HepG2 (cell line): ENCODE data around the gene CD164L2. TPM values are rescaled to one million over a fixed set of nuclear protein-coding genes. Genes with fewer than 3 reads are reported as not detected.

Experiments used
- ELK4 ChIP-seq: sonication (generic); formaldehyde crosslinking; IDR thresholded peaks from 2 replicates; pipeline ENCODE4 v1.9.0; 2021; ENCODE audit warnings: missing genetic modification reagents, borderline replicate concordance
- ETV5 ChIP-seq: IDR thresholded peaks from 2 replicates; pipeline ENCODE4 v1.6.1; 2018; ENCODE audit warnings: missing biosample characterization, missing genetic modification reagents, inconsistent platforms, borderline replicate concordance
- FOXJ3 ChIP-seq: sonication (generic); formaldehyde crosslinking; IDR thresholded peaks from 2 replicates; pipeline ENCODE4 v1.4.0; 2020; ENCODE audit warnings: missing genetic modification reagents, mild to moderate bottlenecking, borderline replicate concordance
- ISX ChIP-seq: sonication (generic); formaldehyde crosslinking; conservative IDR thresholded peaks from 2 replicates; pipeline ENCODE4 v1.5.0; 2020; ENCODE audit warnings: missing genetic modification reagents
- PHF8 ChIP-seq: sonication (generic); formaldehyde crosslinking; IDR thresholded peaks from 2 replicates; pipeline ENCODE4 v1.5.0; 2020; ENCODE audit warnings: missing genetic modification reagents
- RFXAP ChIP-seq: sonication (generic); formaldehyde crosslinking; IDR thresholded peaks from 2 replicates; pipeline ENCODE4 v1.4.0; 2020; ENCODE audit warnings: missing genetic modification reagents, borderline replicate concordance
- SMARCE1 ChIP-seq: fragments of 450-650 bp; IDR thresholded peaks from 2 replicates; pipeline ENCODE4 v1.6.1; 2017; ENCODE audit warnings: borderline replicate concordance
- SMC3 ChIP-seq: IDR thresholded peaks from 2 replicates; pipeline ENCODE4 v1.6.1; 2011; ENCODE audit warnings: low read length, improper control_type of control experiment
- SUZ12 ChIP-seq: fragments of 150-350 bp; IDR thresholded peaks from 2 replicates; pipeline ENCODE4 v1.6.1; 2014; ENCODE audit warnings: low read depth, low read length
- ZFY ChIP-seq: sonication (generic); formaldehyde crosslinking; IDR thresholded peaks from 2 replicates; pipeline ENCODE4 v1.4.0; 2020; ENCODE audit warnings: missing genetic modification reagents
- ZNF143 ChIP-seq: sonication (generic); formaldehyde crosslinking; IDR thresholded peaks from 2 replicates; pipeline ENCODE4 v1.4.0; 2020; ENCODE audit warnings: missing genetic modification reagents
- ZNF274 ChIP-seq: sonication (generic); formaldehyde crosslinking; IDR thresholded peaks from 2 replicates; pipeline ENCODE4 v1.5.1; 2020; ENCODE audit warnings: mild to moderate bottlenecking, missing genetic modification reagents
- ZNF281 ChIP-seq: sonication (generic); formaldehyde crosslinking; IDR thresholded peaks from 2 replicates; pipeline ENCODE4 v1.4.0; 2020; ENCODE audit warnings: missing genetic modification reagents, borderline replicate concordance
- ZNF337 ChIP-seq: sonication (generic); formaldehyde crosslinking; IDR thresholded peaks from 2 replicates; pipeline ENCODE4 v1.5.1; 2020; ENCODE audit warnings: missing genetic modification reagents, low read depth, mild to moderate bottlenecking, borderline replicate concordance
- ZNF580 ChIP-seq: IDR thresholded peaks from 2 replicates; pipeline ENCODE4 v1.6.1; 2016; ENCODE audit warnings: low read depth, borderline replicate concordance
- ZNF703 ChIP-seq: sonication (generic); formaldehyde crosslinking; IDR thresholded peaks from 2 replicates; pipeline ENCODE4 v1.5.1; 2020; ENCODE audit warnings: missing genetic modification reagents, mild to moderate bottlenecking, moderate library complexity, borderline replicate concordance
- ZNF713 ChIP-seq: sonication (generic); formaldehyde crosslinking; IDR thresholded peaks from 2 replicates; pipeline ENCODE4 v1.4.0; 2020; ENCODE audit warnings: mild to moderate bottlenecking, missing genetic modification reagents
- ZNF773 ChIP-seq: sonication (generic); formaldehyde crosslinking; IDR thresholded peaks from 2 replicates; pipeline ENCODE4 v1.4.0; 2020; ENCODE audit warnings: missing genetic modification reagents, borderline replicate concordance
- polyA plus RNA-seq, 8 experiments: library from polyadenylated mRNA; depleted of rRNA in 3 of 8; stranded (reverse) in 7 of 8; unstranded in 1 of 8; fragments of >200 nt; fragmentation: Illumina TruSeq in 4 of 8; extraction: Trizol in 4 of 8; gene quantifications; 2 replicates each; pipeline versions ENCODE4 v1.2.1 to v1.2.3, GENCODE V29; 2011 to 2016; ENCODE audit warnings: low read depth in 4 of 8, missing spikeins in 1 of 8, mixed read lengths in 1 of 8; ENCODE audit not compliant: insufficient read depth in 1 of 8
- total RNA-seq, 5 experiments: library from RNA; depleted of rRNA; stranded (reverse); fragments of >200 nt; fragmentation: Illumina TruSeq; extraction: Trizol; gene quantifications; 2 replicates each; pipeline ENCODE4 v1.2.3, GENCODE V29; 2016; ENCODE audit warnings: low read depth in 1 of 5
- TF ChIP-seq, protein P1 (sequence below): sonication (generic); formaldehyde crosslinking; IDR thresholded peaks from 2 replicates; pipeline ENCODE4 v1.4.0; 2020; ENCODE audit warnings: missing genetic modification reagents, borderline replicate concordance
- TF ChIP-seq, protein P2 (sequence below), 2 experiments: sonication (generic) in 1 of 2; formaldehyde crosslinking in 1 of 2; IDR thresholded peaks; 2 replicates each; pipeline versions ENCODE4 v1.4.0 to v1.6.1; 2018 to 2020; ENCODE audit warnings: missing genetic modification reagents in 2 of 2, borderline replicate concordance in 1 of 2, low read depth in 1 of 2, mild to moderate bottlenecking in 1 of 2, missing biosample characterization in 1 of 2

Gene CD164L2
- total and polyA plus RNA-seq, 2 of the 13 experiments (the other 11 are each of a cell fraction or from before 2014, with no cell fraction given): not detected

- TF ChIP-seq, protein P1, sequence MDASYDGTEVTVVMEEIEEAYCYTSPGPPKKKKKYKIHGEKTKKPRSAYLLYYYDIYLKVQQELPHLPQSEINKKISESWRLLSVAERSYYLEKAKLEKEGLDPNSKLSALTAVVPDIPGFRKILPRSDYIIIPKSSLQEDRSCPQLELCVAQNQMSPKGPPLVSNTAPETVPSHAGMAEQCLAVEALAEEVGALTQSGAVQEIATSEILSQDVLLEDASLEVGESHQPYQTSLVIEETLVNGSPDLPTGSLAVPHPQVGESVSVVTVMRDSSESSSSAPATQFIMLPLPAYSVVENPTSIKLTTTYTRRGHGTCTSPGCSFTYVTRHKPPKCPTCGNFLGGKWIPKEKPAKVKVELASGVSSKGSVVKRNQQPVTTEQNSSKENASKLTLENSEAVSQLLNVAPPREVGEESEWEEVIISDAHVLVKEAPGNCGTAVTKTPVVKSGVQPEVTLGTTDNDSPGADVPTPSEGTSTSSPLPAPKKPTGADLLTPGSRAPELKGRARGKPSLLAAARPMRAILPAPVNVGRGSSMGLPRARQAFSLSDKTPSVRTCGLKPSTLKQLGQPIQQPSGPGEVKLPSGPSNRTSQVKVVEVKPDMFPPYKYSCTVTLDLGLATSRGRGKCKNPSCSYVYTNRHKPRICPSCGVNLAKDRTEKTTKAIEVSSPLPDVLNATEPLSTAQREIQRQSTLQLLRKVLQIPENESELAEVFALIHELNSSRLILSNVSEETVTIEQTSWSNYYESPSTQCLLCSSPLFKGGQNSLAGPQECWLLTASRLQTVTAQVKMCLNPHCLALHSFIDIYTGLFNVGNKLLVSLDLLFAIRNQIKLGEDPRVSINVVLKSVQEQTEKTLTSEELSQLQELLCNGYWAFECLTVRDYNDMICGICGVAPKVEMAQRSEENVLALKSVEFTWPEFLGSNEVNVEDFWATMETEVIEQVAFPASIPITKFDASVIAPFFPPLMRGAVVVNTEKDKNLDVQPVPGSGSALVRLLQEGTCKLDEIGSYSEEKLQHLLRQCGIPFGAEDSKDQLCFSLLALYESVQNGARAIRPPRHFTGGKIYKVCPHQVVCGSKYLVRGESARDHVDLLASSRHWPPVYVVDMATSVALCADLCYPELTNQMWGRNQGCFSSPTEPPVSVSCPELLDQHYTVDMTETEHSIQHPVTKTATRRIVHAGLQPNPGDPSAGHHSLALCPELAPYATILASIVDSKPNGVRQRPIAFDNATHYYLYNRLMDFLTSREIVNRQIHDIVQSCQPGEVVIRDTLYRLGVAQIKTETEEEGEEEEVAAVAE (CRISPR knock-in tag): no peak
- TF ChIP-seq ISX (CRISPR knock-in tag) (no peak), ZNF274 (CRISPR knock-in tag) (no peak), ELK4 (no peak), SMARCE1 (no peak), FOXJ3 (CRISPR knock-in tag) (no peak), ZNF281 (CRISPR knock-in tag) (no peak), ZFY (CRISPR knock-in tag) (peak; percentile 40; the same call in 1 of the 2 replicates), ZNF580 (no peak), SMC3 (no peak), PHF8 (CRISPR knock-in tag) (0 out of 2 replicates have a peak, but pooled peaks have one; percentile 23), ZNF713 (CRISPR knock-in tag) (no peak), SUZ12 (no peak), RFXAP (CRISPR knock-in tag) (0 out of 2 replicates have a peak, but pooled peaks have one; percentile 40), ZNF773 (no peak), ZNF337 (no peak), ZNF143 (CRISPR knock-in tag) (no peak), ZNF703 (CRISPR knock-in tag) (no peak), ETV5 (CRISPR knock-in tag) (0 out of 2 replicates have a peak, but pooled peaks have one; percentile 10)
- TF ChIP-seq, protein P2, sequence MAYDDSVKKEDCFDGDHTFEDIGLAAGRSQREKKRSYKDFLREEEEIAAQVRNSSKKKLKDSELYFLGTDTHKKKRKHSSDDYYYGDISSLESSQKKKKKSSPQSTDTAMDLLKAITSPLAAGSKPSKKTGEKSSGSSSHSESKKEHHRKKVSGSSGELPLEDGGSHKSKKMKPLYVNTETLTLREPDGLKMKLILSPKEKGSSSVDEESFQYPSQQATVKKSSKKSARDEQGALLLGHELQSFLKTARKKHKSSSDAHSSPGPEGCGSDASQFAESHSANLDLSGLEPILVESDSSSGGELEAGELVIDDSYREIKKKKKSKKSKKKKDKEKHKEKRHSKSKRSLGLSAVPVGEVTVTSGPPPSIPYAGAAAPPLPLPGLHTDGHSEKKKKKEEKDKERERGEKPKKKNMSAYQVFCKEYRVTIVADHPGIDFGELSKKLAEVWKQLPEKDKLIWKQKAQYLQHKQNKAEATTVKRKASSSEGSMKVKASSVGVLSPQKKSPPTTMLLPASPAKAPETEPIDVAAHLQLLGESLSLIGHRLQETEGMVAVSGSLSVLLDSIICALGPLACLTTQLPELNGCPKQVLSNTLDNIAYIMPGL (CRISPR knock-in tag; IDR thresholded peaks at IDR 0.05; ENCODE audit: borderline replicate concordance in 1 of 2, low read depth in 1 of 2): peak in 1 of 2 experiments; percentile 18; a peak in 1 of 4 replicates
These were observed 17.1 kb downstream of the CD164L2 start (continued) for GRCh38 chr1:27366113-27366410.
